Activated CD8-positive, alpha-beta memory T cell treated with anti-CD3 and anti-CD28 coated beads for 36 hours (primary cell): Measurements from ENCODE around the gene SMYD3. TPM values are rescaled to one million over a fixed set of nuclear protein-coding genes. Genes with fewer than 3 reads are reported as not detected.
"Not testable (repeated sequence)": the region's sequence is repeated elsewhere in the genome, so short reads cannot be mapped to it uniquely, and the experiment has no call there.

Source experiments
- CTCF ChIA-PET: fragments of 350-600 bp; sonication (Branson Sonifier 250); formaldehyde crosslinking; loops from one replicate; lab custom pipeline; 2021; ENCODE audit warnings: antibody characterized with exemption; lab: Charles Lee
- POLR2A ChIA-PET: fragments of 350-600 bp; sonication (Branson Sonifier 250); formaldehyde crosslinking; loops from one replicate; lab custom pipeline; 2021; ENCODE audit warnings: antibody characterized with exemption; lab: Charles Lee
- total RNA-seq, 2 experiments: library from RNA; stranded (reverse); gene quantifications; one replicate each; pipeline ENCODE4 v1.2.3, GENCODE V29; 2021

SMYD3 gene
- total RNA-seq, 2 experiments from 2014 or later: 17.6 to 20.5 TPM

DNA sequence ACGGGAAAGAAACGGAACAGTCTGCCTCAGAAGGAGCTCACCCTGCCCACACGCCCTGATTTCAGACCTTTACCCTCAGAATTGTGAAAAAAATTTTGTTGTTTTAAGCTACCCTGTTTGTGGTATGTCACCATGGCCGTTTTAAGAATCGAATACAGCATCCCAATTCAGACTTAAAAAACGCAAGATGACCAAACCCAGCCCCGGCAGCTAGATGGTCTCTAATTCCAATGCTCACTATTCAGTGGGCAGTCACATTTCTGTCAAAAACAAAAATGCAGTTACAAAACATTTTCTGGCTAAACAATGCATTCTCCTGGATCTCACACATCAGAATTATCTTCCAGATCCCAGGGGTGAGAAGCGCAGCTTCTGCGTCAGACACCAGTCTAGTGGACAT lies 527.5 kb downstream of the SMYD3 start:
- CTCF ChIA-PET: interaction anchor here (0.6 kb wide), 1 partner anchor 830 kb away, joined by 3 read pairs; no protein-coding TSS in a partner anchor
- POLR2A ChIA-PET: no interaction called here

DNA sequence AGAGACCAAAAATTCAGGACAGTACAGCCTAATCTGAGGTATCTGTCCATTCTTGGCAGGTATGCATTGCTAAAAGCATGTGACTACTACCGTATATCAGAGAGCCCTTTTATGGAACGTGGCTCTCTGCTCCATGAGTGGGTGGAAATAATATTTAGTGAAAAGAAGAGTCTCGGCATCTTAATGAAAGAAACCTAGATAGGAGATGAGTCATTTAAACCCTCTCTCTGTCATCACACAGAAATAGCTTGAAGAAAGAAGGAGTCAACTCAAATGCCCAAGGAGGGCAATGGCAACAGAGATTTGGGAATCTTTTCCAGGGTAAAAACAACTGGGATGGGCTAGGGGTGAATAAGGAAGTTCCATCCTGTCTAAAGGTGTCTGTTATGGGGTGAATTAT lies 528.2 kb downstream of the SMYD3 start:
- CTCF ChIA-PET: no interaction called here

GRCh38 chr1:245972476-245972875 lies 534.6 kb downstream of the SMYD3 start:
- CTCF ChIA-PET: no interaction called here

More for the DNA sequence above, 528.2 kb downstream of the SMYD3 start:
- POLR2A ChIA-PET: no interaction called here

DNA sequence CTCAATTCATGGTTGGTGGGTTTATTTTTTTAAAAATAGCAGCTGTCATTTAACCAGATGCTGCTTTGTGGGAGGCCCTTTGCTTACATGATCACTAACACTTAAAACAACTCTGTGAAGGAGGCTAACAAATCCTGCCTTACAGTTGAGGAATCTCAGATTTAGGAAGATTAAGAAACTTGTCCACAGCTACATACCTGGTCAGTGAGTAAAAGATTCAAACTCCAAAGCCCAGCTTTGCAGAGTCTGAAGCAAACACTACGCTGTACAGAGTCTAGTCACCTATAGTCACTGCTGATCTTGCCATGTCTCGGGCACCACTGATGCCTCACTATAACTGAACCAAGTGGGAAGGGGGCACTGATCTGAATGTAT lies 535.4 kb downstream of the SMYD3 start:
- POLR2A ChIA-PET: no interaction called here
- CTCF ChIA-PET: no interaction called here

More at GRCh38 chr1:245972476-245972875, 534.6 kb downstream of the SMYD3 start:
- POLR2A ChIA-PET: no interaction called here

DNA sequence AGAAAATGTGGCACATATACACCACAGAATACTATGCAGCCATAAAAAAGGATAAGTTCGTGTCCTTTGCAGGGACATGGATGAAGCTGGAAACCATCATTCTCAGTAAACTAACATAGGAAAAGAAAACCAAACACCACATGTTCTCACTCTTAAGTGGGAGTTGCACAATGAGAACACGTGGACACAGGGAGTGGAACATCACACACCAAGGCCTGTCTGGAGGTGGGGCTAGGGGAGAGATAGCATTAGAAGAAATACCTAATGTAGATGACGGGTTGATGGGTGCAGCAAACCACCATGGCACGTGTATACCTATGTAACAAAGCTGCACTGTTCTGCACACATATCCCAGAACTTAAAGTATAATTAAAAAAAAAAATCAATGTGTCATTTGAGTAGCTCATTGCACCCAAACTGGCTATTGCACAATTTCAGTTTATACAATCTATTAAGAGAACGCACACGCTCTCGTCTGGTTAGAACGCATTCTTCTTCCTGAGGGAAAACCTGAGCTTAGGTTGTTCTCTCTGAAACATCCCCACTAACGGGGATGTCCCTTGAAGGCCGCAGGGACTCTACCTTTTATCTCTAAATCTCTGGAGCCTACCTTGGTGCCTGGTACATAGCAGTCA lies 535.9 kb downstream of the SMYD3 start:
- CTCF ChIA-PET, POLR2A ChIA-PET: not testable (repeated sequence)

DNA sequence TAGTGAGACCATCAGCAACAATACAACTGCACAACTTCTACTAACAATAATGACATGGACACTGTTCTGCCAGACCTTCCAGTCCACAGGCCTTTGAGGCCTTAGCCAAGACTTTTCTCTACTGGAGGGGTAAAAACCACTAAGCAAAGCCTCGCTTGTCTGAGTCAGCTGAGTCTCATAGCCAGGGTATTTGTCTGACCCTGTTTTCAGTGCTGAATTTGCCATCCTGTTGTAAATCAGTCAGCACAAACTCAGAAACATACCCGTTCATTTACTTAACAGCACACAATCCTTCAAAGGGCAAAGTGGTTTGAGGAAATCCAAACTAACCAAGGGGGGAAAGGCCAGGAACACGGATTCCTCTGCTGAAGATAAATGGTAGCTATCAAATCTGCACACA lies 537.8 kb downstream of the SMYD3 start:
- POLR2A ChIA-PET: no interaction called here
- CTCF ChIA-PET: no interaction called here

DNA sequence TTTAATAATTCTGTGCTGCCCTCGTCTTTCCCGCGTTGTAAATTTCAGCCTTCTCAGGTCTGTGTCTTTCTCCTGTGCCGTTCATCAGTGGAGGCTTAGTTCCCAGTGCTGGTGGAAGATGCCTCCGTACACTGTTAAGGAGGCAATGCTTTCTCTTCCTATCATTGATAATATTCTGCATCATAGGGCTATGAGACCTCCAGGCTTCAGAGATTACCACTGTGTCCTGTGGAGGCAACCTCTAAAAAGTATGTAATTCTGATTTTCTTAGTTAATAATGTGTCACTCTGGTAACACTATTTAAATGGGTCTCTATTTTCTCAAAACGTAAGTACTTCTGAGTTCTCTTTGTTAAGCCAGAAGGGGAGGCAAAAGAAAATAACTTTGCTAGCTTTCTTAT lies 538.3 kb downstream of the SMYD3 start:
- ChIA-PET POLR2A (no interaction called here), CTCF (no interaction called here)

DNA sequence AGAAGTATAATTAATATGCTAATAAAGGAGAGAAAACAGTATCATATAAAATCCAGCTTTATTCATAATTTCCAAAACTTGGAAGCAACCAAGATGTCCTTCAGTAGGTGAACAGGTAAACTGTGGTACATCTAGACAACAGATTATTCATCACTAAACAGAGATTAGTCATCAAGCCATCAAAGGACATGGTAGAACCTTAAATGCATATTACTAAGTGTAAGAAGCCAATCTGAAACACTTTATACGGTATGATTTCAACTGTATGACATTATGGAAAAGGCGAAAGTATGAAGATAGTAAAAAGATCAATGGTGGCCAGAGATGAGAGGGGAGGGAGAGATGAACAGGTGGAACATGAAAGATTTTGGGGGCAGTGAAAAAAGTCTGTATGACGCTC lies 541.7 kb downstream of the SMYD3 start:
- POLR2A ChIA-PET: no interaction called here
- CTCF ChIA-PET: no interaction called here

- POLR2A ChIA-PET: no interaction called here
- CTCF ChIA-PET: no interaction called here
Measured at GRCh38 chr1:245963649-245964048, 543.4 kb downstream of the SMYD3 start.

GRCh38 chr1:245962453-245962852 lies 544.6 kb downstream of the SMYD3 start:
- POLR2A ChIA-PET: interaction anchor here (0.5 kb wide), 1 partner anchor 21 kb away, joined by 4 read pairs; no protein-coding TSS in a partner anchor
- CTCF ChIA-PET: interaction anchor here (0.6 kb wide), 1 partner anchor 9 kb away, joined by 3 read pairs; no protein-coding TSS in a partner anchor

GRCh38 chr1:245961137-245961540 lies 545.9 kb downstream of the SMYD3 start:
- ChIA-PET CTCF (no interaction called here), POLR2A (no interaction called here)

DNA sequence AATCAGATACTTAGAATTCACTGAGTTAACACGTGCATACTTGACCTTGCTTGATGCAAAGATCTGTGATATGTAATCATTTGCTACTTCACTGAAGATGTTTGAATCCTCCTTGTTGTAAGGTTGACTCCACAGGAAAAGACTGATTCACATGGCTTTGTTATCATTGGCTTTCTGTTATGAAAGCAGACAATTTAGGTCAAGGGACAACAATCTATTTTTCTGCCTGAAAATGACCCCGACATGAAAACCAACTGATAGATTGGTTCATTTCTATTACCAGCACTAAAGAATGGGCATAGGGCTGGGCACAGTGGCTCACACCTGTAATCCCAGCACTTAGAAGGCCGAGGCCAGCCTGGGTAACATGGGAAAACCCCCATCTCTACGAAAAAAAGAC lies 546.9 kb downstream of the SMYD3 start:
- CTCF ChIA-PET: no interaction called here
- POLR2A ChIA-PET: no interaction called here

GRCh38 chr1:245958016-245958415 lies 549.1 kb downstream of the SMYD3 start:
- ChIA-PET CTCF (interaction anchor here (0.6 kb wide), 1 partner anchor 709 kb away, joined by 3 read pairs; no protein-coding TSS in a partner anchor), POLR2A (no interaction called here)

DNA sequence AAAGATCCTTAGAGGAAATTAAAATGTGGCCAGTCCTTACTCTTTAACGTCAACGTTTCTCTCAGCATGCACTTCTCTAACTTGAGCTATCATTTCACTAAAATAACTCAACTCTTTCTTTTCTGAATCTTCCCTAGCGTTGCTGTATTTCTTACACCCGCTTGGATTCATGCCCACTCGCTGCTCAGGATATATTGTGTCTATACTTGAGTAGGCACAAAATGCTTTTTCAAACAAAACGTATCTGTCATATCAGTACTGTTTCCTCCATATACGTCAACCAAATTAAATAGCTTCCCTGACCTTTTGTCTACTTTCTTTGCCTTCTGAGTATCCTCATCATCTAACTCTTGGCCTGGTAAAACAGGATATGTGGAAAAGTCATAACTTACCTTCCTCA lies 549.7 kb downstream of the SMYD3 start:
- ChIA-PET CTCF (no interaction called here), POLR2A (no interaction called here)

DNA sequence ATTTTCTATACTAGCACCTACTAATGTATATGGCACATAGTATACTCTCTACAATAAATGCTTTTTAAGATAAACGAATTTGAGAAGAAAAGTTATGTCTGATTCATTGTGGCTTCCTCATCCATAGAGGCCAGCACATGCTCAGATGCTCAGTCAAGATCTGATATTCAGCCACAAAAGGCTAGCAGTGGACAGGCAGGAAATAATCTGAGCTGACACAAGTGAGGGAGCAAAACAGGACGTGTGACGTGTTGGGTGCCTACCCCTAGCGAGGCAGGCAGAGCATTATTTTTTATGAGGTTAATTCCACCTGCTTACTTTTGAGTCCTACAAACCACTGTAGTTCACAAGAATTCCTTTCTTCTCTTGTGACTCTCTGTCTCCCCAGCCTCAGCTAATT lies 550.9 kb downstream of the SMYD3 start:
- POLR2A ChIA-PET: no interaction called here
- CTCF ChIA-PET: no interaction called here

DNA sequence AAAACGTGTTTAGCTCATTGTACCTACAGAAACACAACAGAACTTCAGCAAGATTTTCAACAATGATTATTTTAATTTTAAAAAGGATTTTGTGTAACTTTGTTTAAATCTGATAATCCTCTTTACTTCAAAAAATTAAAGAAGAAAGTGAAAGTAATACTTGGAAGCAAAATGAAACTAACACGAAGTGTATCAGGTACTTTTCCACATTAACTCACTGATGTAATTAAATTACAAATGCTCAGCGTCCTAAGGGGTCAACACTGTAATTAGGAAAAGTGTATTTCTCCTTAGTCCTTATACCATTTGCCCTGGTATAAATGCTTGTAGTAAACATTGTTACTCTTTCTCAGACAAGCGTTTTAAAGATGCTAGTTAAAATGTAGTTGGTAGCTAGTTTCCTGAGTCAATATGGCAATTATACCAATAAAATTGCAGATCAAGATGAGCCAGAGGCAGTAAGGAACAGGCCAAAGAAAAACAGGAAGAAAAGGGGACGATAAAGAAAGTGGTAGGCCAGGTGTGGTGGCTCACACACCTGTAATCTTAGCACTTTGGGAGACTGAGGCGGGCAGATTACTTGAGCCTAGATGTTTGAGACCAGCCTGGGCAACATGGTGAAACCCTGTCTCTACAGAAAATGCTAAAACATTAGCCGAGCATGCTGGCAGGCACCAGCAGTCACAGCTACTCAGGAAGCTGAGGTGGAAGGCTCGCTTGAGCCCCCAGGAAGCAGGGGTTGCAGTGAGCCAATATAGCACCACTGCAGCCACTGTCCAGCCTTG lies 553.0 kb downstream of the SMYD3 start:
- POLR2A ChIA-PET: interaction anchor here (0.6 kb wide), 1 partner anchor 11 kb away, joined by 3 read pairs; no protein-coding TSS in a partner anchor

DNA sequence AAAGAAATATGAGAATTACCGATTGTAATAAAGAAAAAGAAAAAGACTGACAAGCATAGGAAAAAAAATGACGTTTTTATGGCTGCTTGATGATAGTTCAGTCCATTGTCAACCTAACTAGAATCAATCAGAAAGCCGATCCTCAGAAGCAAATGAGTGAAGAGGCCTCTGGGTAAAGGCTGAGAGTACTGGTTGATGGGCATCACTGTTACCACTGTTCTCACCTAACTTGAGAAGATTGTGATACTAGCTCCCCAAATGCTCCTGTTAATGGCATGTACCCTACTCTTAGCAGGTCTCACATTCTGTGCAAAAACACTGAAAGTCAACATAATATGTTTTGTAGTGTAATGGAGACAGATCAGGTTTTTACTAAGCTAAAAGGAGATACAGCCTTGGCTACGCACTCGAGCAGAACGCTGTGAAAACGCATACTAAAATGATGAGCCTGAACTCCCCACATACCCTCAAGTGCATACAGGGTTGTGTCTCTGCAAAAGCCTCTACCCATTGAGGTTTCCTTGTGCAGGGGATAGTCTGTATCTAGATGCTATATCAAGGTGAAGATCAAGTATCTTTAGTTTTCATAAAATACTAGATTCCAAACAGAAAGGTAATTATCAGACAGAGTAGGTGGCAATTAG lies 554.6 kb downstream of the SMYD3 start:
- CTCF ChIA-PET: no interaction called here
- POLR2A ChIA-PET: no interaction called here

More for the DNA sequence above, 553.0 kb downstream of the SMYD3 start:
- CTCF ChIA-PET: no interaction called here

- POLR2A ChIA-PET: no interaction called here
- CTCF ChIA-PET: no interaction called here
Measured at GRCh38 chr1:245948786-245949185, 558.3 kb downstream of the SMYD3 start.

GRCh38 chr1:245946905-245947304 lies 560.2 kb downstream of the SMYD3 start:
- ChIA-PET CTCF (interaction anchor here (1.4 kb wide), 1 partner anchor 56 kb away, joined by 3 read pairs; no protein-coding TSS in a partner anchor), POLR2A (no interaction called here)

DNA sequence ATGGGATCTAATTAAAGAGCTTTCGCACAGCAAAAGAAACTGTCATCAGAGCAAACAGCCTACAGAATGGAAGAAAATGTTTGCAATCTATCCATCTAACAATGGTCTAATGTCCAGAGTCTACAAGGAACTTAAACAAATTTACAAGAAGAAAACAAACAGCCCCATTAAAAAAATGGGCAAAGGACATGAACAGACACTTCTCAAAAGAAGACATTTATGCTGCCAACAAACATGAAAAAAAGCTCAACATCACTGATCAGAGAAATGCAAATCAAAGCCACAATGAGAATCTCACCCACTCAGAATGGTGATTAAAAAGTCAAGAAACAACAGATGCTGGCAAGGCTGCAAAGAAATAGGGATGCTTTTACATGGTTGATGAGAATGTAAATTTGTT lies 561.9 kb downstream of the SMYD3 start:
- POLR2A ChIA-PET: not testable (repeated sequence)

More for the DNA sequence above, 561.9 kb downstream of the SMYD3 start:
- CTCF ChIA-PET: interaction anchor here (1.4 kb wide), 1 partner anchor 58 kb away, joined by 3 read pairs; no protein-coding TSS in a partner anchor
